GM10847 (cell line): ENCODE data around the gene TDO2.

Experiments used
- POLR2A ChIP-seq: IDR thresholded peaks from 2 replicates; pipeline ENCODE4 v1.6.1; 2011; ENCODE audit not compliant: insufficient read length; ENCODE audit errors: extremely low read depth

The TDO2 gene

DNA sequence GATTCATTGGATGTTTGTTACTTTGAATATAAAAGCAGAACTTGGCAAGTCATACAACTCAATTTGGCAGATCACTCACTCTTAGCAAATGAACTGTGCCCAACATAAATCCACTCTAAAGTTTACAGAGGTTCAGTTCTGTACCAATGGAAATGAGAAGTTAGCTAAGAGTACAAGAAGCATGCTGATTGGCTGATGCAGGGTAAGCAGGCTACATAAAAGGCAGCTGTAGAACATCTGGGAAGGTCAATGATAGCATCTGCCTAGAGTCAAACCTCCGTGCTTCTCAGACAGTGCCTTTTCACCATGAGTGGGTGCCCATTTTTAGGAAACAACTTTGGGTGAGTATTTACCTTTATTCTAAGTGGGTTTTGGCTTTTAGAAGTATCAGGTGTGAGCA lies at the start of gene TDO2:
Gene TDO2 (plus strand): TSS at position 244 of the 400 bp plus-strand sequence. CDS start 63 bp downstream, at position 307.
- no peak for TF ChIP-seq POLR2A

DNA sequence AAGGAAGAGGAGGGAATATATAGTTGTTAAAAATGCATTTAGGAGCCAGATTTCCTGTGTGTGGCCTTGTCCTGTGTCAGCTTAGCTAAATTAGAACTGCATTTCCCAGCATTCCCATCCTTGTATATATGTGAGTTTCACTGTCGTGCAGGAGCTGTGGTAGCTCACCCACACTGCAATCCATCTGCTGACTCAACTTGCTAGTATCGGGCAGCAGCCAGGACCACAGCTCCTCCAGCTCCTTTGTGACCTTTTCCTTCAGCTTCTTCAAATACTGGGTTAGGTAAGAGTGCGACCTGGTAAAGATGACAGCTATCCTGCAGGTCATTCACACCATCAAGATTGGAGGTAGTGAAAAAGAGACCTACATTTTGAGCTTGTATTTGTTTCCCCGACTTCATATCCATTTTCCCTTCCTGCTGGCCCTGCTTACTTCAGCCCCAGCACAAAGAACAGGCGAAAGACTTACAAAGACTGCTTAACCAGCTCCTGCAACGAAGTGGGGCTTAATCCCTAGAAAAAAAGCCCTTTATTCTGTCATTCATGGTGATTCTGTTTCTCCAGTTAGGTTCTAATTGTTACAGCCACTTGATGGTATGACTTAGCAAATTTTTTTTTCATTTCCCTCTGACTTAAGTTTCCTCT lies 48.8 kb upstream of the TDO2 start:
- no peak for TF ChIP-seq POLR2A

GRCh38 chr4:155855897-155856296 lies 47.6 kb upstream of the TDO2 start:
- no peak for TF ChIP-seq POLR2A

DNA sequence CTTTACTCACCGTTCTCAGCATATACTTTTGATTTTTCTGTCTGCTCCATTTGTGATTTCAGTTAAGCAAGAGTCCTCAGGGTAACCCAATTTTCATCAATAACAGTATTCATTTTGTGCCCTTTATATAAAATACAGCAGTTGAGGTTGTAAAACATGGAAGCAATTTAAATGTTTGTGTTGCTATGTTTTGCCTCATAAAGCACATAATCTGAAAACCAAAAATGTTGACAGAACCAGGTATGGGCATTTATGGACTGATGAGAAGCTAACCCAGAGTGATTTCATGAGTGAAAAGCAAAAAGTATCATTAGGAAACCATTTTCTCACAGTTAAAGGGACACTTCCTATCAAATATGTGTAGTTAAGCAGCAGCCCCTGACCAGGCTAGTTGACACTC lies 37.3 kb upstream of the TDO2 start, which contains the start of gene ASIC5:
Gene ASIC5 (minus strand): TSS at position 101 of the 400 bp plus-strand sequence. CDS start 51 bp downstream, at position 50.
- no peak for TF ChIP-seq POLR2A

- TF ChIP-seq POLR2A, result no peak
Measured at GRCh38 chr4:155875878-155876277, 27.6 kb upstream of the TDO2 start.

DNA sequence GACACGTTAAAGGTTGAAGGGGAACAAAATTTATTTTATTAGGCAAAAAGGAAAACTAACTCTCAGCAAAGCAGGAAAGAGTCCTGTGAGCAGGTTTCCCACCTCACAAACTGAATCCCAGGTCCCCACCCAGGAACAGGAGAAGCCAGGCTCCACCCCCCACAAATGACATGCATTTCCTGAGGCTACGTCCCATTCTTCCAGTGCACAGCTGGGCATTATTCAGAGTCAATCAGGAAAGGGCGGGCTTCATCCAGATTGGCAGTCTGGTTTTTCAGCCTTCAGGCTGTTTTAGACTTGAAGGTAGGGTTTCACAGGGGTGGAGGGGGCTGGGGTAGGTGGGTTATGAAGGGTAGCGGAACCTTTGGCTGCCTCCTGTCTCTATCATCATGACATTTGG lies 25.5 kb upstream of the TDO2 start:
- no peak for TF ChIP-seq POLR2A

GRCh38 chr4:155878611-155879010 lies 24.9 kb upstream of the TDO2 start:
- TF ChIP-seq POLR2A, result no peak

- TF ChIP-seq POLR2A, result no peak
Measured at GRCh38 chr4:155879767-155880166, 23.7 kb upstream of the TDO2 start.

DNA sequence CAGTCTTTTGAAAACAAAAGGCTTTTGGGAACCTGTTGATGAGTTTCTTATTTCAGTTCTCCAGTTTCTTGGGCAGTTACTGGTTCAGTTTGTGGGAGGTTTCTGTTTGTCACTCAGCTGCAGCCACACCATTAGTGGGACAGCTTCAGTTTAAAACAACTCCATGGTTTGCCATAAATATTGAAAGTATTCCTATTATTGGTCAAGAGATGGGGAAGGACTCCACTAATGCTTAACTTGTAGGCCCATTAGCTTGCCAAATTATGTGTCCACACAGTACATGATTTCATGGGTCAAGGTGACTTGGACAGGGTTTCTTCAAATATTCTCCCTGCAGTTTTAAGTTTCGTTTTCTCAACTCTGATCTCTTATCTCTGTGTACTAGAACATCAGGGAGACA lies 21.9 kb upstream of the TDO2 start:
- TF ChIP-seq POLR2A, result no peak

- no peak for TF ChIP-seq POLR2A
Measured at GRCh38 chr4:155883895-155884294, 19.6 kb upstream of the TDO2 start.

- no peak for TF ChIP-seq POLR2A
Measured at GRCh38 chr4:155885666-155886065, 17.8 kb upstream of the TDO2 start.

- no peak for TF ChIP-seq POLR2A
Measured at GRCh38 chr4:155887045-155887444, 16.5 kb upstream of the TDO2 start.

DNA sequence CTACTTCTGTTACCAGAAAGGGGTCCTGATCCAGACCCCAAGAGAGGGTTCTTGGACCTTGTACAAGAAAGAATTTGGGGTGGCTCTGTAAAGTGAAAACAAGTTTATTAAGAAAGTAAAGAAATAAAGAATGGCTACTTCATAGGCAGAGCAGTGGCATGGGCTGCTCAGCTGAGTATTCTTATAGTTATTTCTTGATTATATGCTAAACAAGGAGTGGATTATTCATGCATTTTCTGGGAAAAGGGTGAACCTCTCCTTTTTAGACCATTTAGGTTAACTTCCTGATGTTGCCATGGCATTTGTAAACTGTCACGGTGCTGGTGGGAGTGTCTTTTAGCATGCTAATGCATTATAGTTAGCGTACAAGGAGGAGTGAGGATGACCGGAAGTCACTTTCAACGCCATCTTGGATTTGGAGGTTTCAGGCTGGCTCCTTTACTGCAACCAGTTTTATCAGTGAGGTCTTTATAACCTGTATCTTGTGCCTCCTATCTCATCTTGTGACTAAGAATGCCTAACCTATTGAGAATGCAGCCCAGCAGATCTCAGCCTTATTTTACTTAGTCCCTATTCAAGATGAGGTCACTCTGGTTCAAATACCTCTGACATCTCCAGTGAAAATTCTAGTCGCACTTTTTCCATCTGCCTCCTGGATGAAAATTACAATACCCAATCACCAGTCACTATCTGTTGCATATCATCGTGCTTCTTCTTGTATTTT lies 15.5 kb upstream of the TDO2 start:
- TF ChIP-seq POLR2A, result no peak

GRCh38 chr4:155889031-155889793 lies 14.3 kb upstream of the TDO2 start:
- no peak for TF ChIP-seq POLR2A

DNA sequence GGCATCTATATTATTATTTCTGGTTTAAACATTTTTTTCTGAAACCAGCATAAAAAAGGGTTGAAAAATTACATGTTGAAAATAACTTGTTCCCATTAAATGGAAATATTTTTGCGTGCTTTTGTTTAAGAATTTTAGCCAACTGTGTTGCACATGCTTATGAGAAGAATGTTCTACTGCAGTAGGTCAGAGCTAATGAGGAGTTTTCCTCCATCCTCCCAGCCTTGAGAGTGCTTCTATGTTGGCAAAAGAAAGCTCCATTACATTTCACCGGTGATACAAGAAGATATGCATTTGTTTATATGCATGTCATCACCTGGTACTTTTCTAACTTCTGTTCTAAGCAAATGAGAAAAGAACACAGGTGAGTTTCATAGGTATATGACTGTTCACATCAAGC lies 13.6 kb upstream of the TDO2 start:
- no peak for TF ChIP-seq POLR2A

GRCh38 chr4:155891058-155891457 lies 12.4 kb upstream of the TDO2 start:
- TF ChIP-seq POLR2A, result no peak
